ENCODE data around the gene MAN2B2.

DNA sequence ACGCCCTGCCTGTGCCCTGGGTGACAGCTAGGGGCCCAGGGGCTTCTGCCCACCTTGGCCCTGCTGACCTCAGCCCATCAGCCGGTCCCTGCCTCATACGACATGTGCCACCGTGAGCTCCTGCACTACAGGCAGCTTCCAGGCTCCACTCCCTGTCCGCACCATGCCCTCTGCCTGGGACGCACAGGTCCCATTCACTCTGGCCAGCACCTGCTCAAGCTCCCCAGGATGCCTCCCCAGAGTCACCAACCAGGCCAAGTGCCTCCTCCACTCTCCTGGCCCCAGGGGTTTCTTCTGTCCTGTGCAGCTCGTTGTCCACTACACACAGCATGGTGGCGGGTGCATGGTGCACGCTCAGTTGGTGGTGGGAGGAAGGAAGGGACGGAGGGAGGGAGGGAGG, 45.3 kb downstream of the MAN2B2 start:
- TF ChIP-seq POLR2A (IDR thresholded peaks at IDR 0.05) (no peak), POLR2AphosphoS5 (IDR thresholded peaks at IDR 0.05) (no peak)
- TF ChIP-seq, protein P1, sequence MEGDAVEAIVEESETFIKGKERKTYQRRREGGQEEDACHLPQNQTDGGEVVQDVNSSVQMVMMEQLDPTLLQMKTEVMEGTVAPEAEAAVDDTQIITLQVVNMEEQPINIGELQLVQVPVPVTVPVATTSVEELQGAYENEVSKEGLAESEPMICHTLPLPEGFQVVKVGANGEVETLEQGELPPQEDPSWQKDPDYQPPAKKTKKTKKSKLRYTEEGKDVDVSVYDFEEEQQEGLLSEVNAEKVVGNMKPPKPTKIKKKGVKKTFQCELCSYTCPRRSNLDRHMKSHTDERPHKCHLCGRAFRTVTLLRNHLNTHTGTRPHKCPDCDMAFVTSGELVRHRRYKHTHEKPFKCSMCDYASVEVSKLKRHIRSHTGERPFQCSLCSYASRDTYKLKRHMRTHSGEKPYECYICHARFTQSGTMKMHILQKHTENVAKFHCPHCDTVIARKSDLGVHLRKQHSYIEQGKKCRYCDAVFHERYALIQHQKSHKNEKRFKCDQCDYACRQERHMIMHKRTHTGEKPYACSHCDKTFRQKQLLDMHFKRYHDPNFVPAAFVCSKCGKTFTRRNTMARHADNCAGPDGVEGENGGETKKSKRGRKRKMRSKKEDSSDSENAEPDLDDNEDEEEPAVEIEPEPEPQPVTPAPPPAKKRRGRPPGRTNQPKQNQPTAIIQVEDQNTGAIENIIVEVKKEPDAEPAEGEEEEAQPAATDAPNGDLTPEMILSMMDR (IDR thresholded peaks at IDR 0.05), result no peak

Measured in transverse colon (tissue), 4 donors.